ENCODE measurements around the gene MAPK8IP3. TPM values are rescaled to one million over a fixed set of nuclear protein-coding genes. Genes with fewer than 3 reads are reported as not detected.
A peak's percentile ranks its signal among the peaks of the same experiment; 100 is the strongest.

Gene MAPK8IP3
- total and polyA plus RNA-seq, 7 donors, result 11.7 to 31.6 (median 22.6) TPM

- H3K4me3 ChIP-seq, result no peak overlapping the region
- H3K9me3 ChIP-seq, result no peaks in the 10 kb centered on the region
- no peaks in the 10 kb centered on the region for H3K27me3 ChIP-seq (ENCODE audit: insufficient read depth in 3 of 3, low read length in 2 of 3)
- ATAC-seq (no peak), DNase-seq (peak in 1 of 2 donors; percentile 55)
- 89 to 93% (median 90%) methylated on average over 38 to 42 of the region's 42 CpGs for WGBS, 3 donors
- H3K4me1 ChIP-seq, result peaks cover 5% of the 10 kb centered on the region
- peaks cover 4 to 70% of the 10 kb centered on the region in 2 donors for H3K36me3 ChIP-seq (ENCODE audit: insufficient read depth in 1 of 2, low read depth in 1 of 2)
- intact Hi-C loops (cut with DNase I), result no loop called here
- no peak overlapping the region for H3K27ac ChIP-seq
- no peak for TF ChIP-seq CTCF (IDR thresholded peaks at IDR 0.05)
These were observed 61.4 kb downstream of the MAPK8IP3 start for GRCh38 chr16:1767116-1767994.

DNA sequence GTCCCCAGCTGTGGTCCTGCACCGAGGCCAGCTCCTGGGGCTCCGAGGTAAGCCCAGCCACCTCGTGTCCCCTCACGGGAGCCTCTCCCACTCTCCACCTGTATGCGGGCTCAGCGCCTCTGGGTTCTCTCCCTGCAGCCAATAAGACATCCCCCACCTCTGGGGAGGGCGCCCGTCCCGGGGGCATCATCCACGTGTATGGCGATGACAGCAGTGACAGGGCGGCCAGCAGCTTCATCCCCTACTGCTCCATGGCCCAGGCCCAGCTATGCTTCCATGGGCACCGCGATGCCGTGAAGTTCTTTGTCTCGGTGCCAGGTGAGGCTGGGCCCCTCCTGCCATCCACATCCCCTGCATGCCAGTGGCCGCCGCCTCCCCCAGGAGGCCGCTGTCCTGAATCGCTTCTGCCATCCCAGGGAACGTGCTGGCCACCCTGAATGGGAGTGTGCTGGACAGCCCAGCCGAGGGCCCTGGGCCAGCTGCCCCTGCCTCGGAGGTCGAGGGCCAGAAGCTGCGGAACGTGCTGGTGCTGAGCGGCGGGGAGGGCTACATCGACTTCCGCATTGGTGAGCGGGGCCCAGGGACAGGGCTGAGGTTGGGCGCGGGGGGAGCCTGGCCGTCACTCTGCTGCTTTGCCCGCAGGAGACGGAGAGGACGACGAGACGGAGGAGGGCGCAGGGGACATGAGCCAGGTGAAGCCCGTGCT is 62.2 kb downstream of the MAPK8IP3 start:
- DNase-seq, result peak in 1 of 2 donors; percentile 54
- Histone ChIP-seq H3K4me1 (peaks cover 5% of the 10 kb centered on the region), H3K9me3 (no peaks in the 10 kb centered on the region), H3K36me3 (ENCODE audit: insufficient read depth in 1 of 2, low read depth in 1 of 2) (peaks cover 4 to 61% of the 10 kb centered on the region in 2 donors), H3K27ac (no peak overlapping the region), H3K27me3 (ENCODE audit: insufficient read depth in 3 of 3, low read length in 2 of 3) (no peaks in the 10 kb centered on the region), H3K4me3 (no peak overlapping the region)
- WGBS, 3 donors, result 77 to 81% (median 77%) methylated on average over 41 of the region's 41 CpGs
- TF ChIP-seq CTCF (IDR thresholded peaks at IDR 0.05), result no peak
- ATAC-seq, result no peak
- intact Hi-C loops (cut with DNase I), result no loop called here

- intact Hi-C loops (cut with DNase I), result no loop called here
- H3K27me3 ChIP-seq (ENCODE audit: insufficient read depth in 3 of 3, low read length in 2 of 3), result no peaks in the 10 kb centered on the region
- TF ChIP-seq CTCF (IDR thresholded peaks at IDR 0.05), result no peak
- H3K4me3 ChIP-seq, result no peak overlapping the region
- H3K9me3 ChIP-seq, result no peaks in the 10 kb centered on the region
- peaks cover 4 to 56% of the 10 kb centered on the region in 2 donors for H3K36me3 ChIP-seq (ENCODE audit: insufficient read depth in 1 of 2, low read depth in 1 of 2)
- peaks cover 7% of the 10 kb centered on the region for H3K4me1 ChIP-seq
- H3K27ac ChIP-seq, result no peak overlapping the region
- WGBS, 3 donors, result 69 to 79% (median 73%) methylated on average over 18 to 26 of the region's 26 CpGs
- DNase-seq (peak in 1 of 2 donors; percentile 65), ATAC-seq (no peak)
These were observed 62.9 kb downstream of the MAPK8IP3 start for GRCh38 chr16:1768767-1769401.

- intact Hi-C loops (cut with DNase I), result loop anchor here (5.0 to 10.0 kb wide), 2 partner anchors 62 to 175 kb away; partner anchors contain the start of genes MAPK8IP3 (in 1 of the 2) and MSRB1 (in 1 of the 2)
- peak in 1 of 2 donors; percentile 66 for DNase-seq
- TF ChIP-seq CTCF (IDR thresholded peaks at IDR 0.05), result no peak
- WGBS, 3 donors, result 71 to 83% (median 74%) methylated on average over 27 of the region's 27 CpGs
- Histone ChIP-seq H3K27me3 (ENCODE audit: insufficient read depth in 3 of 3, low read length in 2 of 3) (no peaks in the 10 kb centered on the region), H3K4me3 (peak overlapping the region; percentile 76), H3K9me3 (no peaks in the 10 kb centered on the region), H3K4me1 (peaks cover 15% of the 10 kb centered on the region), H3K27ac (peak overlapping the region; percentile 90), H3K36me3 (ENCODE audit: insufficient read depth in 1 of 2, low read depth in 1 of 2) (peaks cover 4 to 48% of the 10 kb centered on the region in 2 donors)
- no peak for ATAC-seq
These were observed 63.7 kb downstream of the MAPK8IP3 start for GRCh38 chr16:1769402-1770300.

Data from psoas muscle (tissue), 8 donors.